ENCODE results near the gene OLA1.

The OLA1 gene

DNA sequence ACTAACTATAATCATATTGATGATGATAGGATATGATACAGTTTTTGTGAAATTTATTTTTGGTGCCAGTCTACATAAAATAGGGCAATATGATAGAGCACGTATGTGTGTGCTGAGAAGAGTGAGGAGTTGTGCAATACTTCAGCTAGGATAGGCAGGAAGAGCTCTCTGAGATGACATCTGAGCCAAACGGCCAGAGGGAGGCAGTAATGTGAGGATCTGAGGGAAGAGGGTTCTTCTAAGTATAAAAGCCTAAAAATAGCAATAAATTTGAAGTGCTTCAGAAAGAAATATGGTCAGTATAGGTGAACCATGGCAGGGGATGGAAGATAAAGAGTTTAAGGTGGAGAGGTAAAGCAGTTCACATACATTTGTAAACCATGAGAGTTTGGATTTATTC, 102.5 kb downstream of the OLA1 start:
- no peak for TF ChIP-seq POLR2A (IDR thresholded peaks at IDR 0.05; ENCODE audit: low read depth, low read length)
- FAIRE-seq = no peak
- no peak for DNase-seq (ENCODE audit: insufficient read length, low spot score)

DNA sequence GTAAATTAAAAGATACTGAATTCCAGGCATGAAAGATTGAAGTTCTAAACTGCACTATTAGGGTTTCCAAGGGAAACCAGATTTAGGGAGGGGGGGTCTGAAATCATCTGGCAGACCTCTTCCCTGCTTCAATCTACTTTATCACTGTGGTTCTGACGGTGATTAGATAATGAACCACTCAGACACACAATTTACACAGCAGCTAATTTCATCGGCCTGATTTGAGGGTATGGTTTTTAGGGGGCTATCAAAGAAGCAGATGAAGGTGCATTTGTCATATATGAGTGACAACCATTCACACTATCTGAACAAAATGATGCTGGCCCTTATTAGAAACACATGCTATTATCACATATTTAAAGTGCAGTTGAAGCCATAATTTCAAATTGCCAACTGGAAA, 106.0 kb downstream of the OLA1 start:
- no peak for DNase-seq (ENCODE audit: insufficient read length, low spot score)
- no peak for TF ChIP-seq POLR2A (IDR thresholded peaks at IDR 0.05; ENCODE audit: low read depth, low read length)
- FAIRE-seq = peak; percentile 64

DNA sequence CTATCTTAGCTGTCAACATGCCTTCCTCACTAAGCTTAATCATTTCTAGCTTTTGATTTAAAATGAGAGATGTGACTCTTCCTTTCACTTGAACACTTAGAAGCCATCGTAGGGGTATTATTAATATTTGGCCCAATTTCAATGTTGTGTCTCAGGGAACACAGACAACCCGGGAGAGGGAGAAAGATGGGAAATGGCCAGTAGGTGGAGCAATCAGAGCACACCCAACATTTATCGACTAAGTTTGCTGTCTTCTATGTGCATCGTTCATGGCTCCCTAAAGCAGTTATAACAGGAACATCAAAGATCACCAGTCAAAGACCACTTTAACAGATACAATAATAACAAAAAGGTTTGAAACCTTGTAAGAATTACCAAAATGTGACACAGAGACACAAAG, 110.2 kb downstream of the OLA1 start:
- DNase-seq (ENCODE audit: insufficient read length, low spot score) (no peak), FAIRE-seq (no peak)
- no peak for TF ChIP-seq POLR2A (IDR thresholded peaks at IDR 0.05; ENCODE audit: low read depth, low read length)

DNA sequence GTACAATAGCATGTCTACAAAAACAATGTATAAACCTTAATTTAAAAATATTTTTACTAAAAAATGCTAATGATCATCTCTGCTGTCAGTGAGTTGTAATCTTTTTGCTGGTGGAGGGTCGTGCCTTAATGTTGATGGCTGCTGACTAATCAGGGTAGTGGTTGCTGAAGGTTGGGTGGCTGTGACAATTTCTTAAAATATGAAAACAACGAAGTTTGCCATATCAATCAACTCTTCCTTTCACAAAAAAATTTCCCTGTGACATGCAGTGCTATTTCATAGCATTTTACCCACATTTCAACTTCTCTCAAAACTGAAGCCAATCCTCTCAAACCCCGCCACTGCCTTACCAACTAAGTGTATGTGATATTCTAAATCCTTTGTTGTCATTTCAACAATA, 112.4 kb downstream of the OLA1 start:
- TF ChIP-seq POLR2A (IDR thresholded peaks at IDR 0.05; ENCODE audit: low read depth, low read length) = no peak
- FAIRE-seq (peak; percentile 45), DNase-seq (ENCODE audit: insufficient read length, low spot score) (no peak)

DNA sequence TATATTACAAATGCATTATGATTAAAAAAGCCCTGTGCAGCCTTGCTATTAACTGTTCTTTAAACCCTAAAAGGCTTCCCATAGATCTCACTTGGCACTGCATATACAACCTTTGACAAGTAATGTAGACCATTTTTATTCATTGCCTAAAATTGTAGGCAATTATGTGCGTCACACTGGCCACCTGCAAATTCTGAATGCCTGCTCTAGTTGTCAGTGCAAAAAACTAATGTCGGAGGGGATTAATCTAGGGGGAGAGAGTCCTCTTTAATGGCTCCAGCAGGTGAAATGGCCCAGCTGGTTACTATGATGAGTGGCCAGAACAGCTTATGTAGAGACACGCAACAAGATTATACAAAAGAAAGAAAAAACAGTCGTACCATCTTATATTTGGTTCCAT, 123.2 kb downstream of the OLA1 start:
- FAIRE-seq (peak; percentile 43), DNase-seq (ENCODE audit: insufficient read length, low spot score) (no peak)
- no peak for TF ChIP-seq POLR2A (IDR thresholded peaks at IDR 0.05; ENCODE audit: low read depth, low read length)

DNA sequence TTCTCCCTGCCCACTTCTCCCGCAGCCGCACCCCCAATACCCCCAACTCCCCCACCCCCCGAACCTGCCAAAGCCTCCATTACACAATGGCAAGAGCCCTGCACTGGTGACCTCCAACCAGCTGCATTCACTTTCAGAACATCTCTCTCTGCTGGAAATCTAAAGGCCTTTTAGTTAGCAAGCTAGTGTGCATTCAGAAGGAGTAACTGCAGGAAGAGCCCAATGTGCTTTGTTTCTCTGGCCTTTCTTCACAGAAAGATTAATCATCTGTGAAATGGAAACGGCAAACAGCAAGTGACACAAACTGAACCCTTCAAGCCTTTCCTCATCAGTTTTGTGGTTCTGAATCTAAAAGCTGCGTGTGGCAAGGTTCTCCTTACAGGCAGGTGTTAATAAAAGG, 124.2 kb downstream of the OLA1 start:
- FAIRE-seq (peak; percentile 91), DNase-seq (ENCODE audit: insufficient read length, low spot score) (no peak)
- no peak for TF ChIP-seq POLR2A (IDR thresholded peaks at IDR 0.05; ENCODE audit: low read depth, low read length)

DNA sequence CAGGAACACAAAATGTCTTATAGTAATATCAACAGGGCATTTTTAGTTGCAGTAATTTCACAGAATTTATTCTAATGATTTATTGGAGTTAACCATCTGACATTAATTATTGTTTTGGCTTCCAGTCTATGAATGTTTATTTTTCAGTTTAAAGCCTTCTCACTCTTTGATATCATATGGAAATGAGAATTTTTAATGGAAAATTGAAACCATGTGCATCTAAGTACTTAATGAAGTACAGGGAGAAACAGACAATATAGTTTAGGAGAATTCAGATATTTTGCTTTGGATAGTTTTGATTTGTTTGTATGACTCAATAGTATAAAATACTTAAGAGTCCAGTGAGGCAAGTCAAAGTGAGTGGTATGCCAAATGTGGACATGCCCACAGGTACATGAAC, 126.1 kb downstream of the OLA1 start:
- FAIRE-seq (peak; percentile 48), DNase-seq (ENCODE audit: insufficient read length, low spot score) (no peak)
- no peak for TF ChIP-seq POLR2A (IDR thresholded peaks at IDR 0.05; ENCODE audit: low read depth, low read length)

DNA sequence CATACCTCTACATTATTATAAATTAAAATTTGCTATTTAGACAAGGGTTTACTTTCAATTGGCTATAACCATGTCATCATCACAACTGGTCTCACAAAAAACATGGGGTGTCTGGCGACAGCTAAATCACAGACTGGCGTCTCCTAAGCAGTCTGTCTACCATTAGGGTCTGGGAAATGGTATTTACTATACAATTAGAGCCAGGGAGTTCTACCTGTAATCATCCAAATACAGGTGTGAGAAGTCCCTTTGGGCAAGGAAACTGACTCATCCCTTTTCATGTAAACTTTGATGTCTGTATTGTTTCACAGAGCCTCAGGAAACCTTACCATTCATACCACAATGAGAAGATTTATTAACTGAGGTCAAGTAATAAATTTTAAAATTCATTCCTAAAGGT, 126.7 kb downstream of the OLA1 start:
- DNase-seq (ENCODE audit: insufficient read length, low spot score) (no peak), FAIRE-seq (no peak)
- no peak for TF ChIP-seq POLR2A (IDR thresholded peaks at IDR 0.05; ENCODE audit: low read depth, low read length)

DNA sequence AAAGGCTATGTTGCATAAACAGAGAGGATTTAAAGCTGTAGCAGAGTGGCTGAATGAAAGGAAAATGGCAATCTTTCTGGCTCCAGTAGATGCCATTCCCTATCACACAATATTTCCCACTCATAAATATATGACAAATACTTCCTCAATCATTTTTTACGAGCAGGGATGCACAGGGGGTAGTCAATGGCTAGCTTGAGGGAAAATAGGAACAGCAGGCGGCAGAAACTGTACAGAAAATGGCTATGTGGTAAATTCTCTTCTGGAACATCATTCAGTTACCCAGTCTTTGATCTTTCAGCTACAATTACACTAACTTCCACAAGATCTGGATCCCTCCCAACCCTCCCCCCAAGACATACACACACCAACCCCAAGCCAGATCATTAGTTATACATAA, 127.2 kb downstream of the OLA1 start:
- TF ChIP-seq POLR2A (IDR thresholded peaks at IDR 0.05; ENCODE audit: low read depth, low read length) = no peak
- FAIRE-seq (peak; percentile 89), DNase-seq (ENCODE audit: insufficient read length, low spot score) (no peak)

DNA sequence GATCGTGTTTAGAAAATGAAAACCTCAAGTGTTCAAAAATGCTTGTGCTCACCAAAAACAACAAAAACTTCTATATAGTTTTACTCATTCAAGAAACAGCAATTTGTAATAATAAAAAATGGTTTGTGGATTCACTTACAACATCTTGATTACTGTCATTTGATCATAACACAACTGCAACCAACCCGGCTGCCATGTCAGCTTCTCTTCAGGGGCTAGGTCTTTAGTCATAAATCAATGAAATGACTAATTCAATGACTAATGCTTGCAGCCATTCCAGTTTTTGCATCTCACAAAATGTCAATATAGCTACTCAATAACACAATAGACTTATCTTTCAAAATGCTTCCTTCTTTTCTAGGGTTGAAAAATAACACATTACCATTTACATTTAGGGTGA, 128.0 kb downstream of the OLA1 start:
- FAIRE-seq = peak; percentile 89
- no peak for DNase-seq (ENCODE audit: insufficient read length, low spot score)
- no peak for TF ChIP-seq POLR2A (IDR thresholded peaks at IDR 0.05; ENCODE audit: low read depth, low read length)

DNA sequence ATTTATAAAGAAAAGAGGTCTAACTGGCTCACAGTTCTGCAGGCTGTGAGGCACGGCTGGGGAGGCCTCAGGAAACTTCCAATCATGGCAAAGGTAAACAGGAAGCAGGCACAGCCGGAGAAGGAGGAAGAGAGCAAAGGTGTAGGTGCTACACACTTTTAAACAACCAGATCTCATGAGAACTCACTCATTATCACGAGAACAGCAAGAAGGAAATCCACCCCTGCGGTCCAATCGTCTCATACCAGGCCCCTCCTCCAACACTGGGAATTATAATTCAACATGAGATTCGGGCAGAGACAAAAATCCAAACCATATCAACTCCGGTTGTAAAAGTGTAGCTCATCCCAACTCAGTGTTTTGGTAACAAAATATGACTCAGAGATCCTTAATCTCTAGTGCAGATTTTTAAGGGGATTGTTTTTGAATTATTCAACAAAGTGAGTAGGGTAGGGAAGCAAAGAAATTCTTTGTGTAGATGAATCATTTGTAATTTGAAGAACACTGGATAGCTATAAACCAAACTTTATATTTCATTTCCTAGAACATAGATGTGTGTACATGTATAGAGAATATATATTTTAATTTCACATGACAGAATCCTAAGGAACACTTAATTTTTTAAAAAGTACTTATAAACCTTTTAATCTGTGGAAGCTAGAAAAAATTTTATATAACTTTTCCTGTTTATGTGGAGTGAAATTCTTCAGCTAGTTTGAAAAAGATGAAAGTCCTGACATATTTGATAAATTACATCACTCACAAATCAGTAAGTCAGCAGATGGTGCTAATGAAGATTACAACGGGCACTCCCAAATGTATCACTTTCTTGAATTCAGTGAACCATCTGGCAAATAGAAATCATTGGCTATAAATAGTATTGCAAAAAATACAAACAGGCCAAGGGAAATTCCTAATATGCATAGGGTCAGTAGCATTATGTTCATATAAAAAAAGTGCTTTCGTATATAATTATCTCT, 130.1 kb downstream of the OLA1 start:
- no peak for TF ChIP-seq POLR2A (IDR thresholded peaks at IDR 0.05; ENCODE audit: low read depth, low read length)
- DNase-seq (ENCODE audit: insufficient read length, low spot score) (peak; percentile 8), FAIRE-seq (peak; percentile 92)

DNA sequence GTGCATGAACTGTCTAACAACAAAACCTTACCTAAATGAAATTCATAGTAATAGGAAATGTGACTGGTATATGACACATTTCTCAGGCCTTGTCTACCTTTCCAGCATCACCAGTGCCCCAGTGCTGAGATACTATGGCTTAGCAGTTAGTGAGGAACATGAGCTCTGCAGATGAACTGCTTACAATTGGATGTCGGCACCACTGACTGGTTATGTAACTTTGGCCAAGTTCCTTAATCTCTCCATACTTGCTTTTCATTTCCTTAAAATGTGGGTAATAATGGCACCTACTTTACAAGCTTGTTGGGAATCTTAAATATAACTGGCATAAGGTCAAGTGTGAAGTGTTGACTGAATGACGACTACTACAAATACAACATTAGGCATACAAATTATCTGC, 136.3 kb downstream of the OLA1 start:
- TF ChIP-seq POLR2A (IDR thresholded peaks at IDR 0.05; ENCODE audit: low read depth, low read length) = no peak
- DNase-seq (ENCODE audit: insufficient read length, low spot score) = no peak
- no peak for FAIRE-seq

DNA sequence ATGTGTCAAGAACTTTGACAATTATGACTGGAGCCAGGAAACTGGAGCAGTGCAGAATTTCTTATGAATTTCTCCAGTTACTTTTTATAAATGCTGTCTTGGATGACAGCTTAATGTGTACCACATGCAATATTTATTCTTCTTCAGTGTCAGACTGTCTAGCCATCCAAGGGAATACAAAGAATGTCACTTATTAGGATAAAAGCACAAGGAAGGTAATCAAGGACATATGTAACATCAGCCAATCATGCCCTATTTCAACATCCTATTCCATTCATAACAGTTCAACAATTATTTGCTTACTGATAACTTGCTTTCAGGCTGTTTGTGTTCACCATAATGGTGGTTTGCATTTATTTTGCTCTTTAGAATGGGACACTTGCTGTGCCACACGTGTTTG, 139.8 kb downstream of the OLA1 start:
- DNase-seq (ENCODE audit: insufficient read length, low spot score) (no peak), FAIRE-seq (peak; percentile 62)

DNA sequence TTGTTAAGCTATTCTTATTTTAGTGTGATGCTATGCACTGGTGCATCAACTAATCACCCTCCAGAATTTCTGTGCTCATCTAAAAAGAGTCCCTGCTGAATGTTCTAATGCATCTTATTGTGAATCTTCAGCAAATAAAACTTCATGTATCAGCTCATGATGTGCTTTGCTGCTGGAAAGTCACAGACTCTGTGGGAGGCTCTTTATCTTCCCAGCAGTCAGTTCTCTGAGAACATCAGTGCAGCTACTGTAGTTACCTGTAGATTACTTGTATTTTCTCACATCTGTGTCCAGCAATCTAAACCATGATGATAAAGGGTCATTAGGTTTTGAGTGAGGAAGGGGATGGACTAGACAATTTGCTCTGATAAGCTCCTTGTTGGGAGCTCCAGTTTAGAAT, 141.6 kb downstream of the OLA1 start:
- no peak for DNase-seq (ENCODE audit: insufficient read length, low spot score)
- no peak for FAIRE-seq
- no peak for TF ChIP-seq POLR2A (IDR thresholded peaks at IDR 0.05; ENCODE audit: low read depth, low read length)

More for the DNA sequence above, 139.8 kb downstream of the OLA1 start:
- no peak for TF ChIP-seq POLR2A (IDR thresholded peaks at IDR 0.05; ENCODE audit: low read depth, low read length)

DNA sequence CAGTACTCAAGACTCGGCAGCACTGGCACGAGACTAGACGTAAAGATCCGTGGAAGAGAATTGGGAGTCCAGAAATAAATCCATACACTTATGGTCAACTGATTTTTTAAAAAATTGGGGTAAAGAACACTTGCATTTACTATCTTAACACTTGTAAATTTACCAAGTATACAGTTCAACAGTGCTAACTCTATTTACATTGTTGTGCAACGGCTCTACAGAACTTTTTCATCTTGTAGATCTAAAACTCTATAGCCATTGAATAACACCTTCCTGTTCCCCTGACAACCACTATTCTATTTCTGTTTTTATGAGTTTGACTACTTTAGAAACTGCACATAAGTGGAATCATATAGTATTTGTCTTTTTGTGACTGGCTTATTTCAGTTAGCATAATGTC, 153.8 kb downstream of the OLA1 start:
- FAIRE-seq (no peak), DNase-seq (ENCODE audit: insufficient read length, low spot score) (no peak)
- TF ChIP-seq POLR2A (IDR thresholded peaks at IDR 0.05; ENCODE audit: low read depth, low read length) = no peak

Data from H54 (cell line).